Lower lobe of right lung (tissue), 2 donors: ENCODE data around the gene PNP. TPM values are rescaled to one million over a fixed set of nuclear protein-coding genes. Genes with fewer than 3 reads are reported as not detected.

ENCODE experiments used
- ATAC-seq, 2 donors: fragments of 200-7000 bp; cut with Tn5 transposase; one replicate each; pipeline ENCODE4 v1.9.1; 2020 to 2022; ENCODE audit warnings: mild to moderate bottlenecking in 2 of 2, moderate library complexity in 2 of 2
- DNase-seq: peaks from one replicate; pipeline ENCODE4 v3.0.0-alpha.2; 2020
- H3K27ac ChIP-seq: fragments of 200-600 bp; one replicate; pipeline ENCODE4 v1.8.0; 2022
- H3K27me3 ChIP-seq: fragments of 200-600 bp; one replicate; pipeline ENCODE4 v1.8.0; 2022; ENCODE audit warnings: low read depth
- H3K36me3 ChIP-seq: fragments of 200-600 bp; one replicate; pipeline ENCODE4 v1.8.0; 2022; ENCODE audit warnings: mild to moderate bottlenecking
- H3K4me1 ChIP-seq: fragments of 200-600 bp; one replicate; pipeline ENCODE4 v1.8.0; 2022
- H3K4me3 ChIP-seq: fragments of 200-600 bp; one replicate; pipeline ENCODE4 v1.8.0; 2022; ENCODE audit warnings: mild to moderate bottlenecking
- H3K9me3 ChIP-seq: fragments of 200-600 bp; one replicate; pipeline ENCODE4 v1.8.0; 2022
- intact Hi-C: fragments of 100-400 bp; cut with DNase I; formaldehyde crosslinking; loops from one replicate; pipeline ENCODE4 v1.11.0; 2022
- total RNA-seq: library from RNA; stranded (reverse); fragmentation: NEBNext Ultra II Directional; extraction: Animal tissue kit (Norgen Biotek cat#: 25700); gene quantifications from one replicate; pipeline ENCODE4 v1.2.1, GENCODE V29; 2021
- TF ChIP-seq, protein P1 (sequence below): fragments of 200-600 bp; IDR thresholded peaks from one replicate; pipeline ENCODE4 v1.8.0; 2022; ENCODE audit warnings: antibody characterized with exemption, mild to moderate bottlenecking
- donor health status: DM: no; HTN: yes; CAD: no; lungs with severe emphysema.

PNP gene
- total RNA-seq, 1 donor from 2014 or later, result 28.8 TPM

GRCh38 chr14:20478894-20479293, 9.7 kb downstream of the PNP start:
- H3K9me3 ChIP-seq, result no peaks in the 10 kb centered on the region
- H3K36me3 ChIP-seq, result peaks cover 32% of the 10 kb centered on the region
- intact Hi-C loops, result no loop called here
- TF ChIP-seq, protein P1, sequence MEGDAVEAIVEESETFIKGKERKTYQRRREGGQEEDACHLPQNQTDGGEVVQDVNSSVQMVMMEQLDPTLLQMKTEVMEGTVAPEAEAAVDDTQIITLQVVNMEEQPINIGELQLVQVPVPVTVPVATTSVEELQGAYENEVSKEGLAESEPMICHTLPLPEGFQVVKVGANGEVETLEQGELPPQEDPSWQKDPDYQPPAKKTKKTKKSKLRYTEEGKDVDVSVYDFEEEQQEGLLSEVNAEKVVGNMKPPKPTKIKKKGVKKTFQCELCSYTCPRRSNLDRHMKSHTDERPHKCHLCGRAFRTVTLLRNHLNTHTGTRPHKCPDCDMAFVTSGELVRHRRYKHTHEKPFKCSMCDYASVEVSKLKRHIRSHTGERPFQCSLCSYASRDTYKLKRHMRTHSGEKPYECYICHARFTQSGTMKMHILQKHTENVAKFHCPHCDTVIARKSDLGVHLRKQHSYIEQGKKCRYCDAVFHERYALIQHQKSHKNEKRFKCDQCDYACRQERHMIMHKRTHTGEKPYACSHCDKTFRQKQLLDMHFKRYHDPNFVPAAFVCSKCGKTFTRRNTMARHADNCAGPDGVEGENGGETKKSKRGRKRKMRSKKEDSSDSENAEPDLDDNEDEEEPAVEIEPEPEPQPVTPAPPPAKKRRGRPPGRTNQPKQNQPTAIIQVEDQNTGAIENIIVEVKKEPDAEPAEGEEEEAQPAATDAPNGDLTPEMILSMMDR, result no peak
- no peak overlapping the region for H3K27ac ChIP-seq
- no peak for DNase-seq
- H3K27me3 ChIP-seq, result no peaks in the 10 kb centered on the region
- ATAC-seq, result no peak
- no peak overlapping the region for H3K4me3 ChIP-seq
- peaks cover 24% of the 10 kb centered on the region for H3K4me1 ChIP-seq

DNA sequence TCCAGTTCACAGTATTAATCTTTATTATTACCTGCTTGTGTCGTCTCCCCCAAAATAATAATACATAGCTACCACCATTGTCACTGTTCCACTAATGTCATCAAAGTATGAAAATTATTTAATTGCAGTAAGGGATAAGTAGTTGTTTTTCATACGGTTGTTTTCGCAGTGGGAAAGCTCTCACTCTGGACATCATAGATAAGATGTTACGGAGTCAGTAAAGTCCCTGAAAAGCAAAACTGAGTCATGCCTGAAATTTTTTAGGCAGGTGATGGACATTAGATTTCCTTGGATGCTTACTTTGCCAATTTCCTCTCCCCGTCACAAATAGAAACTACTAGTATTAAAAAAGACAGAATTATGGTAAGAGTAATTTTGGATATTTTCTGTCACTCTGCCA, 13.2 kb downstream of the PNP start:
- no peak for ATAC-seq
- intact Hi-C loops, result no loop called here

DNA sequence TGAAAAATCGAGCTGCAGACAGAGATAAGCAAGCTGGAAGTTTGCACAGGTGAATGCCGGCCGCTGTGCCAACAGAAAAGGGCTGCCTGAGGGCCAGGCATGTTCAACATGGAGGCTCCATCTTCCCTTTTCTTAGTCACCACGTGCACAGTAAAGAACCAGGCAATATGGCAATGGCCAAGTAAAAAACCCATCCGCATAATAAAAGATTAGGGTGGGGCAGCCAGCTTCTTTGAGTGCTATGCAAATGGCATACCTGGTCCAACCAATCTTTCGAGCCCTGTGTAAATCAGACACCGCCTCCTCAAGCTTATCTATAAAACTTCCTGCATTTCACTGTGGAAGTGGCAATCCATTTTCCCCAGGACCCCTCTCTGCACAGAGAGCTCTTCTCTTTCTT, 16.7 kb downstream of the PNP start:
- intact Hi-C loops, result no loop called here
- DNase-seq (no peak), ATAC-seq (no peak)

More for the DNA sequence above, 13.2 kb downstream of the PNP start:
- H3K9me3 ChIP-seq, result no peaks in the 10 kb centered on the region
- DNase-seq, result no peak
- TF ChIP-seq, protein P1, result no peak
- H3K4me3 ChIP-seq, result no peak overlapping the region
- H3K4me1 ChIP-seq, result peaks cover 16% of the 10 kb centered on the region
- H3K36me3 ChIP-seq, result no peaks in the 10 kb centered on the region
- no peak overlapping the region for H3K27ac ChIP-seq
- H3K27me3 ChIP-seq, result no peaks in the 10 kb centered on the region

DNA sequence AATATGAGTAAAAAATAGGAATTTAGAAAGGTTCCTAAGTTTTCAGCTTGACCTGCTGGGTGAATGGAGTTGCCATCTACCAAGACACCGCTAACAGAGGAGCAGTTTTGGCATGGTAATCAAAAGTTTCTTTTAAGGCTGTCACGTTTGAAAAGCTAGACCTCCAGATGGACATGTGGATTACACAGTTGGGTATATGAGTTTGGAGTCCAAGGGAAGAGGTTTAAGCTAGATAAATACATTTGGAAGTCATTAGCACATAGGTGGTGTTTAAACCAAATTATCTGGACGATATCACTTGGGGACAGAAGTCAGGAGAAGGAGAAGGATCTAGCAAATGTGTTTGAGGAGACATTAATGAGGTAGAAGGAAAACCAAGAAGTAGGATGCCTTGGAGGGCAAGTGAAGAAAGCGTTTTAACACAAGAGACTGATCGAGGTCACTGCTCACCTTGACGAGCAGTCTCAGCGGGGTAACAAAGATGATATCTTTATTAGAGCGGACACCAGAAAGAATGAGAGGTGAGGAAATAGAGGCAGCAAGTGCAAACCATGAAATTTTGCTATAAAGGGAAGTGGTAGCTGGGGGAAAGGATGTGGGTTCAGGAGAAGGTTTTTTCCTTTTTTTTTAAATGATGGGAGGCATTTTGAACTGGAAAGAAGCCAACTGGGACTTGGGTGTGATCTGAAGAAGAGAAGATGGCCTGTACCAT, 17.6 kb downstream of the PNP start:
- TF ChIP-seq, protein P1, result no peak
- DNase-seq (no peak), ATAC-seq (no peak)
- no peak overlapping the region for H3K27ac ChIP-seq
- H3K4me1 ChIP-seq, result peaks cover 15% of the 10 kb centered on the region
- intact Hi-C loops, result no loop called here
- no peak overlapping the region for H3K4me3 ChIP-seq
- H3K36me3 ChIP-seq, result no peaks in the 10 kb centered on the region
- no peaks in the 10 kb centered on the region for H3K27me3 ChIP-seq
- H3K9me3 ChIP-seq, result no peaks in the 10 kb centered on the region

More for the DNA sequence above, 16.7 kb downstream of the PNP start:
- TF ChIP-seq, protein P1, result no peak
- no peaks in the 10 kb centered on the region for H3K36me3 ChIP-seq
- no peak overlapping the region for H3K27ac ChIP-seq
- no peaks in the 10 kb centered on the region for H3K27me3 ChIP-seq
- peaks cover 15% of the 10 kb centered on the region for H3K4me1 ChIP-seq
- H3K4me3 ChIP-seq, result no peak overlapping the region
- H3K9me3 ChIP-seq, result no peaks in the 10 kb centered on the region

GRCh38 chr14:20487396-20487725, 18.2 kb downstream of the PNP start:
- TF ChIP-seq, protein P1, result no peak

More at GRCh38 chr14:20487396-20487725, 18.2 kb downstream of the PNP start:
- ATAC-seq, result no peak
- intact Hi-C loops, result no loop called here
- no peak for DNase-seq
- H3K9me3 ChIP-seq, result no peaks in the 10 kb centered on the region
- H3K4me1 ChIP-seq, result peaks cover 15% of the 10 kb centered on the region
- no peak overlapping the region for H3K27ac ChIP-seq
- H3K4me3 ChIP-seq, result no peak overlapping the region
- H3K27me3 ChIP-seq, result no peaks in the 10 kb centered on the region
- H3K36me3 ChIP-seq, result no peaks in the 10 kb centered on the region
